ENCODE data around the gene LRRTM4. TPM values are rescaled to one million over a fixed set of nuclear protein-coding genes. Genes with fewer than 3 reads are reported as not detected.

Gene LRRTM4
- total RNA-seq, 1 experiment from 2014 or later = 9.4 TPM

GRCh38 chr2:76713312-76713711 is 808.9 kb downstream of the LRRTM4 start (continued):
- TF ChIP-seq SMAD3 (CRISPR knock-in tag; IDR thresholded peaks at IDR 0.05; ENCODE audit: borderline replicate concordance) (no peak), USF2 (CRISPR knock-in tag; IDR thresholded peaks at IDR 0.05) (no peak), JUN (CRISPR knock-in tag; IDR thresholded peaks at IDR 0.05) (no peak), GTF2I (CRISPR knock-in tag; conservative IDR thresholded peaks at IDR 0.05) (no peak), ATF3 (CRISPR knock-in tag; conservative IDR thresholded peaks at IDR 0.05) (no peak), KAT7 (CRISPR knock-in tag; IDR thresholded peaks at IDR 0.05; ENCODE audit: borderline replicate concordance) (no peak), ZNF263 (CRISPR knock-in tag; IDR thresholded peaks at IDR 0.05; ENCODE audit: low read depth) (no peak), MLX (CRISPR knock-in tag; IDR thresholded peaks at IDR 0.05) (no peak)
- TF ChIP-seq, protein P1, sequence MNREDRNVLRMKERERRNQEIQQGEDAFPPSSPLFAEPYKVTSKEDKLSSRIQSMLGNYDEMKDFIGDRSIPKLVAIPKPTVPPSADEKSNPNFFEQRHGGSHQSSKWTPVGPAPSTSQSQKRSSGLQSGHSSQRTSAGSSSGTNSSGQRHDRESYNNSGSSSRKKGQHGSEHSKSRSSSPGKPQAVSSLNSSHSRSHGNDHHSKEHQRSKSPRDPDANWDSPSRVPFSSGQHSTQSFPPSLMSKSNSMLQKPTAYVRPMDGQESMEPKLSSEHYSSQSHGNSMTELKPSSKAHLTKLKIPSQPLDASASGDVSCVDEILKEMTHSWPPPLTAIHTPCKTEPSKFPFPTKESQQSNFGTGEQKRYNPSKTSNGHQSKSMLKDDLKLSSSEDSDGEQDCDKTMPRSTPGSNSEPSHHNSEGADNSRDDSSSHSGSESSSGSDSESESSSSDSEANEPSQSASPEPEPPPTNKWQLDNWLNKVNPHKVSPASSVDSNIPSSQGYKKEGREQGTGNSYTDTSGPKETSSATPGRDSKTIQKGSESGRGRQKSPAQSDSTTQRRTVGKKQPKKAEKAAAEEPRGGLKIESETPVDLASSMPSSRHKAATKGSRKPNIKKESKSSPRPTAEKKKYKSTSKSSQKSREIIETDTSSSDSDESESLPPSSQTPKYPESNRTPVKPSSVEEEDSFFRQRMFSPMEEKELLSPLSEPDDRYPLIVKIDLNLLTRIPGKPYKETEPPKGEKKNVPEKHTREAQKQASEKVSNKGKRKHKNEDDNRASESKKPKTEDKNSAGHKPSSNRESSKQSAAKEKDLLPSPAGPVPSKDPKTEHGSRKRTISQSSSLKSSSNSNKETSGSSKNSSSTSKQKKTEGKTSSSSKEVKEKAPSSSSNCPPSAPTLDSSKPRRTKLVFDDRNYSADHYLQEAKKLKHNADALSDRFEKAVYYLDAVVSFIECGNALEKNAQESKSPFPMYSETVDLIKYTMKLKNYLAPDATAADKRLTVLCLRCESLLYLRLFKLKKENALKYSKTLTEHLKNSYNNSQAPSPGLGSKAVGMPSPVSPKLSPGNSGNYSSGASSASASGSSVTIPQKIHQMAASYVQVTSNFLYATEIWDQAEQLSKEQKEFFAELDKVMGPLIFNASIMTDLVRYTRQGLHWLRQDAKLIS (CRISPR knock-in tag; IDR thresholded peaks at IDR 0.05; ENCODE audit: borderline replicate concordance) = no peak
- TF ChIP-seq, protein P2, sequence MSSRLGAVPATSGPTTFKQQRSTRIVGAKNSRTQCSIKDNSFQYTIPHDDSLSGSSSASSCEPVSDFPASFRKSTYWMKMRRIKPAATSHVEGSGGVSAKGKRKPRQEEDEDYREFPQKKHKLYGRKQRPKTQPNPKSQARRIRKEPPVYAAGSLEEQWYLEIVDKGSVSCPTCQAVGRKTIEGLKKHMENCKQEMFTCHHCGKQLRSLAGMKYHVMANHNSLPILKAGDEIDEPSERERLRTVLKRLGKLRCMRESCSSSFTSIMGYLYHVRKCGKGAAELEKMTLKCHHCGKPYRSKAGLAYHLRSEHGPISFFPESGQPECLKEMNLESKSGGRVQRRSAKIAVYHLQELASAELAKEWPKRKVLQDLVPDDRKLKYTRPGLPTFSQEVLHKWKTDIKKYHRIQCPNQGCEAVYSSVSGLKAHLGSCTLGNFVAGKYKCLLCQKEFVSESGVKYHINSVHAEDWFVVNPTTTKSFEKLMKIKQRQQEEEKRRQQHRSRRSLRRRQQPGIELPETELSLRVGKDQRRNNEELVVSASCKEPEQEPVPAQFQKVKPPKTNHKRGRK (CRISPR knock-in tag; IDR thresholded peaks at IDR 0.05; ENCODE audit: borderline replicate concordance) = no peak

DNA sequence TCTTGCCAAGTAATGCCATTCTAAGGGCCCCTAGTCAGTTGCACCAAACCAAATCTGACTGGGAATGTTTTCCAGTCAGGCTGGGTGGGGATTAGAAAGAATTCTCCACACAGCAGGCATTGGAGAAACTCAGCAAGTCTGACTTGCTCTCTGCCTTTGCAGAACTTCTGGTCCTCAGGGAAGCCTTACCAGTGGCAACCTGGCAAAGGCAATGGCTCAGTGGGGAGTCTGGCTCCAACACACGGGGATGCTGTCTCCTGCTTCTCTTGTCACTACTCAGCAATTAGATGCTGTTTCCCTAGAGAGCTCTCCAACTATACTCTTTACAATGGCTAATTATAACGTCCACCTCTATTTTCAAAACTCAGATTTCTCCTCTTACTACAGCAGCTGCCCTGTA is 810.7 kb downstream of the LRRTM4 start:
- DNase-seq (ENCODE audit: low spot score) = peak; percentile 32
- POLR2A ChIA-PET = no interaction called here
- CTCF ChIA-PET = interaction anchor here (1.1 kb wide), 1 partner anchor 23 kb away, joined by 3 read pairs; no protein-coding TSS in a partner anchor

More for the DNA sequence above, 810.7 kb downstream of the LRRTM4 start:
- peak; percentile 75 for ATAC-seq
- peaks cover 6% of the 10 kb centered on the region for H3K36me3 Mint-ChIP-seq
- TF ChIP-seq CTCF (IDR thresholded peaks at IDR 0.05) = no peak
- TF ChIP-seq ZNF423 (CRISPR knock-in tag; IDR thresholded peaks at IDR 0.05) = peak; percentile 6; the same call in 1 of the 2 replicates
- no peaks in the 10 kb centered on the region for H3K27me3 Mint-ChIP-seq (ENCODE audit: low read depth)
- peaks cover 7% of the 10 kb centered on the region for H3K4me1 Mint-ChIP-seq
- peaks cover 15% of the 10 kb centered on the region for H3K9me3 Mint-ChIP-seq
- H3K27ac Mint-ChIP-seq = no peak overlapping the region
- no peak overlapping the region for H3K4me3 Mint-ChIP-seq

Measured in WTC11 (cell line).